K562 (cell line): ENCODE results near the gene RAP1GAP2. TPM values are rescaled to one million over a fixed set of nuclear protein-coding genes. Genes with fewer than 3 reads are reported as not detected.

Experiments
- ATAC-seq: fragments of 200-7000 bp; cut with Tn5 transposase; 3 replicates; pipeline ENCODE4 v1.9.1; 2020; ENCODE audit warnings: moderate library complexity
- BruUV-seq: library from RNA; stranded (reverse); fragments of 400-500 nt; replicated peaks from 2 replicates; lab custom pipeline; 2021; lab: Mats Ljungman, UMichigan
- CTCF ChIA-PET: fragments of 300-600 bp; formaldehyde crosslinking; extraction: SDS; loops from one replicate; lab custom pipeline; 2021; ENCODE audit warnings: low intra/inter-chr PET ratio; lab: Yijun Ruan, JAX
- POLR2A ChIA-PET: fragments of 300-600, 350-650 bp; sonication (Branson Sonifier 250); formaldehyde crosslinking; extraction: SDS; loops from one replicate; lab custom pipeline; 2021; ENCODE audit warnings: antibody characterized with exemption, inconsistent platforms; lab: Yijun Ruan, JAX
- DNase-seq, 4 experiments: peaks; one replicate each; pipeline versions ENCODE4 v3.0.0 to v3.0.0-alpha.2; 2011 to 2018; ENCODE audit warnings: low spot score in 3 of 4, mixed read lengths in 3 of 4; ENCODE audit errors: extremely low read depth in 1 of 4
- FAIRE-seq: peaks from 2 replicates; lab custom pipeline; 2011; peaks lifted over from hg19 to GRCh38; lab: Jason Lieb, UNC
- H2AFZ ChIP-seq: 2 replicates; pipeline ENCODE4 v1.6.0; 2011; ENCODE audit warnings: low read depth, low read length, control low read depth, inconsistent platforms
- H3K27ac ChIP-seq: fragments of 200-600 bp; 3 replicates; pipeline ENCODE4 v1.8.0; 2011; ENCODE audit warnings: low read depth, mild to moderate bottlenecking, control low read depth, inconsistent platforms, low read length, moderate library complexity, mixed read lengths; ENCODE audit errors: extremely low read depth
- H3K27me3 ChIP-seq, 2 experiments: fragments of 300-600 bp in 1 of 2; 2 replicates in 1 of 2; 3 replicates in 1 of 2; pipeline versions ENCODE4 v1.6.0 to v1.8.0; 2011; ENCODE audit warnings: inconsistent platforms in 2 of 2, low read length in 2 of 2, mild to moderate bottlenecking in 1 of 2, mixed read lengths in 1 of 2, moderate library complexity in 1 of 2; ENCODE audit not compliant: control insufficient read depth in 2 of 2, insufficient read depth in 2 of 2
- H3K36me3 ChIP-seq: fragments of 300-600 bp; 3 replicates; pipeline ENCODE4 v1.8.0; 2011; ENCODE audit warnings: mild to moderate bottlenecking, low read length, inconsistent platforms; ENCODE audit not compliant: control insufficient read depth, insufficient read depth
- H3K4me1 ChIP-seq, 2 experiments: fragments of 200-600 bp in 1 of 2; replicated peaks in 1 of 2; 2 replicates in 1 of 2; 3 replicates in 1 of 2; pipeline versions ENCODE4 v1.5.1 to v1.8.0; 2011; ENCODE audit warnings: inconsistent platforms in 2 of 2, low read length in 2 of 2, mild to moderate bottlenecking in 1 of 2, mixed read lengths in 1 of 2, moderate library complexity in 1 of 2; ENCODE audit not compliant: control insufficient read depth in 2 of 2, insufficient read depth in 2 of 2
- H3K4me2 ChIP-seq: 2 replicates; pipeline ENCODE4 v1.6.1; 2011; ENCODE audit warnings: low read length, control low read depth, inconsistent platforms, mixed read lengths; ENCODE audit not compliant: insufficient read depth
- H3K4me3 ChIP-seq: fragments of 200-600 bp; sonication (generic), shearing (Covaris generic); 2 replicates; pipeline ENCODE4 v1.5.1; 2016; ENCODE audit warnings: control low read depth, inconsistent platforms
- H3K79me2 ChIP-seq: fragments of 200-600 bp; 3 replicates; pipeline ENCODE4 v1.8.0; 2011; ENCODE audit warnings: low read length, inconsistent platforms; ENCODE audit not compliant: control insufficient read depth, insufficient read depth
- H3K9ac ChIP-seq, 2 experiments: 2 replicates each; pipeline versions ENCODE4 v1.6.0 to v1.6.1; 2011; ENCODE audit warnings: low read depth in 2 of 2, low read length in 2 of 2, control low read depth in 1 of 2, inconsistent platforms in 1 of 2, mild to moderate bottlenecking in 1 of 2, mixed read lengths in 1 of 2; ENCODE audit not compliant: insufficient read depth in 1 of 2
- H3K9me1 ChIP-seq: one replicate; pipeline ENCODE4 v1.6.0; 2011; ENCODE audit warnings: inconsistent platforms, mild to moderate bottlenecking, low read length, moderate library complexity; ENCODE audit not compliant: control insufficient read depth, insufficient read depth
- H3K9me3 ChIP-seq: replicated peaks from 2 replicates; pipeline ENCODE4 v1.5.1; 2011; ENCODE audit warnings: low read depth, low read length, inconsistent platforms; ENCODE audit not compliant: control insufficient read depth, insufficient read depth
- H4K20me1 ChIP-seq: replicated peaks from 2 replicates; pipeline ENCODE4 v1.6.1; 2011; ENCODE audit warnings: low read length, inconsistent platforms, mixed read lengths; ENCODE audit not compliant: control insufficient read depth, insufficient read depth
- CBFB ChIP-seq: sonication (generic); formaldehyde crosslinking; IDR thresholded peaks from 2 replicates; pipeline ENCODE4 v1.4.0; 2020; ENCODE audit warnings: mild to moderate bottlenecking, missing genetic modification reagents
- CHD4 ChIP-seq: fragments of 200-600 bp; sonication (generic); IDR thresholded peaks from 3 replicates; pipeline ENCODE4 v1.6.1; 2012; ENCODE audit warnings: low read depth, mild to moderate bottlenecking, mixed read lengths, low read length, inconsistent platforms; ENCODE audit not compliant: insufficient read depth, insufficient replicate concordance, poor library complexity, severe bottlenecking
- MED1 ChIP-seq: sonication (generic); formaldehyde crosslinking; IDR thresholded peaks from 2 replicates; pipeline ENCODE4 v1.8.1; 2023; ENCODE audit warnings: missing genetic modification reagents, borderline replicate concordance
- MEF2A ChIP-seq: IDR thresholded peaks from 2 replicates; pipeline ENCODE4 v1.6.1; 2011; ENCODE audit warnings: low read depth, mild to moderate bottlenecking, low read length, moderate library complexity; ENCODE audit not compliant: control insufficient read depth
- ZNF655 ChIP-seq: fragments of 250-450 bp; sonication (Bioruptor Pico); IDR thresholded peaks from 2 replicates; pipeline ENCODE4 v1.5.0; 2021
- WGBS: fragments of 100-300 bp; shearing (Covaris generic); methylation state at CpG from one replicate; pipeline ENCODE4 v1.1.6; 2016; ENCODE audit warnings: low coverage, mixed read lengths; ENCODE audit not compliant: insufficient coverage; ENCODE audit errors: missing lambda C conversion rate; 5-methylcytosine and 5-hydroxymethylcytosine counted together
- in situ Hi-C: fragments of 300-500 bp; cut with MboI; formaldehyde crosslinking; loops from 4 replicates; pipeline ENCODE4 v1.15.0; 2018; ENCODE audit warnings: inconsistent platforms, mixed read lengths
- intact Hi-C: fragments of 100-400 bp; cut with micrococcal nuclease; formaldehyde crosslinking; loops from 2 replicates; pipeline ENCODE4 v1.14.2; 2022
- polyA plus RNA-seq, 8 experiments: library from polyadenylated mRNA; depleted of rRNA in 4 of 8; stranded (reverse) in 5 of 8; unstranded in 3 of 8; fragments of >200 nt; fragmentation: Nextera tagmentation in 2 of 8; fragmentation: Illumina TruSeq in 1 of 8; extraction: Ambion mirVana in 2 of 8; extraction: Trizol in 1 of 8; gene quantifications; 2 replicates each; pipeline versions ENCODE4 v1.2.1 to v1.2.3, GENCODE V29; 2011 to 2014; ENCODE audit warnings: inconsistent platforms in 1 of 8, missing spikeins in 1 of 8
- total RNA-seq, 7 experiments: library from RNA; depleted of rRNA in 6 of 7; stranded (reverse); fragments of >200 nt in 6 of 7; fragmentation: Illumina TruSeq in 2 of 7; extraction: Trizol in 2 of 7; gene quantifications; 2 replicates each; pipeline versions ENCODE4 v1.2.1 to v1.2.3, GENCODE V29; 2011 to 2021; ENCODE audit warnings: low replicate concordance in 1 of 7
- TF ChIP-seq, protein P1 (sequence below): fragments of 450-650 bp; conservative IDR thresholded peaks from 2 replicates; pipeline ENCODE4 v1.6.1; 2016; ENCODE audit warnings: missing genetic modification characterization, low read depth, mild to moderate bottlenecking, control low read depth, missing compliant biosample characterization

RAP1GAP2 gene
- total and polyA plus RNA-seq, 9 of the 15 experiments (the other 6 are each of a cell fraction or from before 2014, with no cell fraction given): 0.01 to 1.3 (median 0.42) TPM; not detected in 1

- no peaks in the 10 kb centered on the region for H3K9me3 ChIP-seq
- H3K27ac ChIP-seq: no peak overlapping the region
- DNase-seq: no peak
- intact Hi-C loops: no loop called here
- TF ChIP-seq CBFB (no peak), CHD4 (no peak), MED1 (CRISPR knock-in tag) (no peak), ZNF655 (CRISPR knock-in tag) (no peak), MEF2A (no peak)
- TF ChIP-seq, protein P1, sequence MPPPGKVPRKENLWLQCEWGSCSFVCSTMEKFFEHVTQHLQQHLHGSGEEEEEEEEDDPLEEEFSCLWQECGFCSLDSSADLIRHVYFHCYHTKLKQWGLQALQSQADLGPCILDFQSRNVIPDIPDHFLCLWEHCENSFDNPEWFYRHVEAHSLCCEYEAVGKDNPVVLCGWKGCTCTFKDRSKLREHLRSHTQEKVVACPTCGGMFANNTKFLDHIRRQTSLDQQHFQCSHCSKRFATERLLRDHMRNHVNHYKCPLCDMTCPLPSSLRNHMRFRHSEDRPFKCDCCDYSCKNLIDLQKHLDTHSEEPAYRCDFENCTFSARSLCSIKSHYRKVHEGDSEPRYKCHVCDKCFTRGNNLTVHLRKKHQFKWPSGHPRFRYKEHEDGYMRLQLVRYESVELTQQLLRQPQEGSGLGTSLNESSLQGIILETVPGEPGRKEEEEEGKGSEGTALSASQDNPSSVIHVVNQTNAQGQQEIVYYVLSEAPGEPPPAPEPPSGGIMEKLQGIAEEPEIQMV: no peak
- TF ChIP-seq, all 486 proteins: peak for 0
- Histone ChIP-seq H3K27me3 (peaks cover 0 to 19% of the 10 kb centered on the region in 2 experiments; a peak in 2 of 5 replicates), H3K4me1 (no peaks in the 10 kb centered on the region; a peak in 1 of 5 replicates), H3K4me2 (no peak overlapping the region), H3K36me3 (no peaks in the 10 kb centered on the region), H3K79me2 (no peaks in the 10 kb centered on the region), H2AFZ (no peak overlapping the region), H3K4me3 (no peak overlapping the region), H3K9me1 (no peaks in the 10 kb centered on the region), H4K20me1 (no peaks in the 10 kb centered on the region), H3K9ac (no peak overlapping the region)
- no peak for FAIRE-seq
- ChIA-PET CTCF (no interaction called here), POLR2A (no interaction called here)
- WGBS: 12% methylated on average over 11 of the region's 18 CpGs
- no peak for ATAC-seq
- no TSS peak for BruUV-seq
- in situ Hi-C loops: no loop called here
Measured at GRCh38 chr17:3027786-3028532, 231.7 kb downstream of the RAP1GAP2 start.
